Right renal pelvis (tissue), 4 donors: ENCODE measurements around the gene RHOBTB1. TPM values are rescaled to one million over a fixed set of nuclear protein-coding genes. Genes with fewer than 3 reads are reported as not detected.
"Not testable (repeated sequence)": the region's sequence is repeated elsewhere in the genome, so short reads cannot be mapped to it uniquely, and the experiment has no call there.

Source experiments
- DNase-seq, 4 donors: peaks; one replicate each; pipeline ENCODE4 v3.0.0-alpha.2; 2013; ENCODE audit warnings: low read depth in 4 of 4, low spot score in 3 of 4, missing footprints in 1 of 4
- polyA plus RNA-seq, 4 donors: library from polyadenylated mRNA; unstranded; fragments of 120-200 nt; gene quantifications; one replicate each; pipeline ENCODE4 v1.2.1, GENCODE V29; 2013; ENCODE audit not compliant: insufficient read length in 4 of 4

RHOBTB1 gene
- polyA plus RNA-seq, 4 donors = 69.5 to 88.3 (median 79.2) TPM

DNA sequence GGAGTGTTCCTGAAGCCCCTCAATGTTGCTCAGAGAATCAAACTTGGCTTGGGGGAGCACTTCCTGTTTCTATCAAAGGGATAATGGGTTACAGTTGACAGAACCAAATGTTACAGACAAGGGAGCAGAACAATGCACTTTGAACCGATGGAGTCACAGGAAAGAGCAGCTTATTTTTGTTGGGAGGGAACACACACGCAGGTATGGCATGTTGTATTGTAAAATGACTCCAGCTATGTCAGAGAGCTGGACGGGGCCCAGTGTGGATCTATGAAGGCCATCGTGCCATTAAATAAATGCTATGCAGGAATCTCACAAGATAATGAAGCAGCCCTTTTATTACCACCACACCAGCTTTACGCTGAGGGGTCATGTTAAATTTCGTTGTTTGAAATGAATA lies 35.1 kb downstream of the RHOBTB1 start:
- no peak for DNase-seq

- no peak for DNase-seq
Observed at GRCh38 chr10:60908031-60908430, 36.0 kb downstream of the RHOBTB1 start.

- DNase-seq = no peak
Observed at GRCh38 chr10:60907236-60907635, 36.7 kb downstream of the RHOBTB1 start.

DNA sequence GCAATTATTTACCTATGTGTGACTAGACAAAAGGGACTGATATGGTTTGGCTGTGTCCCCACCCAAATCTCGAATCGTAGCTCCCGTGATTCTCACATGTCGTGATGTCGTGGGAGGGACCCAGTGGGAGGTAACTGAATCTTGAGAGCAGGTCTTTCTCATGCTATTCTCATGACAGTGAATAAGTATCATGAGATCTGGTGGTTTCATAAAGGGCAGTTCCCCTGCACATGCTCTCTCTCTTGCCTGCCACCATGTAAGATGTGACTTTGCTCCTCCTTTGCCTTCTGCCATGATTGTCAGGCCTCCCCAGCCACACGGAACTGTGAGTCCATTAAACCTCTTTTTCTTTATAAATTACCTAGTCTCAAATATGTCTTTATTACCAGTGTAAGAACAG lies 37.2 kb downstream of the RHOBTB1 start:
- DNase-seq = not testable (repeated sequence)

DNA sequence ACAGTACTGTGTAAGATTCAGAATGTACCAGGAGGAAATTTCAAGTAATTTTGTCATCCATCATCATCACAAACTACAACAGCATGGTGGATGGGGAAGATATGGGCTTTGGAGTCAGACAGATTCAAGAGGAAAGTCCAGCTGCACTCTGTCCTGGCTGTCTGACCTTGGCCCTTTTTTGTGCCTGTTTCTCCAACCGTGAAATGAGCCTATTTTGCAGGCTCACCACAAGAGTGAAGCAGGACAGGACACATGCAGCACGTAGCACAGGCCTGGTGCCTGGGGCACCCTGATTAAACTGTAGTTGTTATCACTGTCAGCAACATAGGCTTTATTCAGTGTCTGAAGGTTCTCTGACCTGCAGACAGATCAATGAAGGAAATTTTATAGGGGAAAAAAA lies 37.6 kb downstream of the RHOBTB1 start:
- DNase-seq = no peak

DNA sequence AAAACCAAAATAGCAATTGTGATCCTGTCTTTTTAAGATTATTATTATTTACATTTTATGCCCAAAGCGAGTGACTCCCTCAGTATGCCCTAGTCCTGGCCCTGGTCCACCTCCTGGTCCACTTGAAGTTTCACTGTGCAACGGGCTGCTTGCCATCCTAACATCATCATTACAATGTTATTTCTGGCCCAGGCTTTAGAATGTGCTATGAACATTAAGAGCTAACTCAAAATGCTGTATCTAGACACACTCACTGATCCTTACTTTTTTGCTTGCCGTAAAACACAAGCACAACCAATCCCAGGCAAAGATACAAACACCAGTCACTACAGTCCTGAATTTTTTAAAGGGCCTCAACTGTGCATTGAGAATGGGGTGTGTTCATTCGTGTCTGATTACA lies 38.4 kb downstream of the RHOBTB1 start:
- DNase-seq = no peak

DNA sequence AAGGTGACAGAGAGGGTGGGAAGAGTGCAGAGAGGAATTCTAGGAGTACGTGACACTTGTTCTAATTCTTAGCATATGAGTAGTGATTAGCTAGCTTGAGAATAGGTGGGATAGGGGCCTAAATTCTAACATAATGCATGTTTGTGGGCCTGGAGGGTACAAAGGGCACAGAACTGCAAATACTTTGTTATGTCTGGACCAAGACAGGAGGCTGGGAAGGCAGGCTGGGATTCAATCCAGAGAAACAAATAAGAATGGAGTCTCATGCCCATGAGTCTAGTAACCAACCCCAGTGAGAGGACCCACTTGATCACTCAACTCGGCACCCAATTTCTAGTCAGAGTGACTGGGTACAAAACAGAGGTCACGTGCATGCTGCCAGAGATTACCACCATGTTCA lies 40.9 kb downstream of the RHOBTB1 start:
- no peak for DNase-seq

DNA sequence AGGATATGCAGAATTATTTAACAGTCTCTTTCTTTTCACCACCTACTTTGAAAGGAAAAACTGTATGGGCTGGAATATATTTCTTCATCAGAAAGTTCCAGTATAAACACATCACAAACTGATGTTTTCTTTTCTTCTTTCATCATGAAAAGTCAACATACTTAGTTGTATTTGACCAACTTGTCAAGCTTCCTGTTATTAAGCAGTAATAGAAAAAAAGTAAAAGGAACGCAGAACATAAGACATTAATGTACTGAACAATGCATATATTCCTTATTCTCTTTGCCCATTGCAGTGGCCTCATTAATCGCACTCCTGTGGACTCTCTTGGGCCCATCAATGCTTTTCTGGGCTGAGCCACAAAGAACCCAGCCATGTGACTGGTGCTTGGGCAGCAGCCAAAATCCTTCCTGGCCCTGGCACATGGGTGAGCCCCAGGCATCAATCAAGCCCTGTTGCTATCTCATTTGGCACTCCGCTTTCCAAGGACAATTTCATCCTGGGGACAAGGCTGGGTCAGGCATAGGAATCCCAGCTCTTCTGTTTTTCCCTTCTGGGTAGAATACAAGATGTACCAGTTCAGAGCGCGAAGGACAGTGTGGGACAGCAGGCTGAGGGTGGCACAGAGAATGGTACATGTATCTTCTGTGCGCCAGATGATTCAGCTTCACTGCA lies 42.3 kb downstream of the RHOBTB1 start:
- DNase-seq = no peak

GRCh38 chr10:60899266-60899665 lies 44.7 kb downstream of the RHOBTB1 start:
- no peak for DNase-seq

GRCh38 chr10:60898321-60898720 lies 45.7 kb downstream of the RHOBTB1 start:
- DNase-seq = no peak

DNA sequence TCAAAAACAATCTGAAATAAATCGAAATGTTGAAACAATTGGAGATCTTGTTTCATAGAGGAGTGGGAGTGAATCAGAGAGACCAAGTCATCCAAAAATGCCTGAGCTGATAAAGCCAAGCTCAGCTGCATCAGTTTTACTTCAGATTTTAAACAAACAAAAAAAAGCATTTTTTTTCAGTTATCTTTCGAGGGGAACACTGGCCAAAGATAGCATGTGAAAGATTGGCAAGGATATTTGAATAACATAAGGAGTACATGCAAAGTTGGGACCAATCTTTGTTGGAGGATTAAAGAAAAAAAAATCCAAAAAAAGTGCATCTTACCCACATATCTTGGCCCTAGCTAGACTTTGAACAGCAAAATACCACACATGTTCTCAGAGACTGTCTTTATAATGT lies 47.2 kb downstream of the RHOBTB1 start:
- no peak for DNase-seq

- no peak for DNase-seq
Observed at GRCh38 chr10:60896033-60896432, 48.0 kb downstream of the RHOBTB1 start.

DNA sequence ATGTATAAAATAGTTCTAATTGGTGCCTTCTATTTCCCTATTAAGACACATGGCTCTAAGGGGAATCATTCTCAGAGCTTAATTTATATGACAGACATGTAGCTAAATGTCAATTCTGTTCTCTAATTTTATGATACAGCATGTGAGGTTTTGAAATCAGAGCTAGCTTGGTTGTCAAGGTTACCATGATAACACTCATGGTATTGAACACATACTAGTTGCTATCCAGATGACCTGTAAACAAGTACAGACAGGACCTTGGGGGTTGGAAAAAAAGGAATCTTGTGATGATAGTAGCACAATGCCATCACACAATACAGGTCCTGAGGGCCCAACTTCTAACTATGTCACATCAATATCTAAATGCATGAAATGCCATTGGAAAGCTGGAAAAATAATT lies 49.2 kb downstream of the RHOBTB1 start:
- no peak for DNase-seq

- DNase-seq = no peak
Observed at GRCh38 chr10:60893231-60893630, 50.8 kb downstream of the RHOBTB1 start.

GRCh38 chr10:60892571-60892970 lies 51.4 kb downstream of the RHOBTB1 start:
- no peak for DNase-seq

DNA sequence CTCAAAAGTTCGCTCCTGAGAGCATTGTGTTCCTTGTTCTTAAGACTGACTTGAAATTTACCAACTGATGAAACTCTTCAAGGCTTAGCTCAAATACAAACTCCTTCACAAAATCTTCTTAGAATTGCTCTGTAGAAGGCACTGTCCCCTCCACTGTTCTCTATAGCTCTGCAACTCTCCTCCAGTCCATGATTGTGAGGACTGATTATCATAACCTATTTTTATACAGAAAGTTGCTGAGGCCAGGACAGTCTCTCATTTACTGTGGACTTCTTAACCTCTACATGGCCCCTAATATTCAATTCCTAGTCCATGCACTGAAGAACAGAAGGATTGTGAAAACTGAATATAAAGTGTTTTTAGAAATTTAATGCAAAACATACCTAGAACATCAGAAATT lies 53.2 kb downstream of the RHOBTB1 start:
- DNase-seq = no peak

DNA sequence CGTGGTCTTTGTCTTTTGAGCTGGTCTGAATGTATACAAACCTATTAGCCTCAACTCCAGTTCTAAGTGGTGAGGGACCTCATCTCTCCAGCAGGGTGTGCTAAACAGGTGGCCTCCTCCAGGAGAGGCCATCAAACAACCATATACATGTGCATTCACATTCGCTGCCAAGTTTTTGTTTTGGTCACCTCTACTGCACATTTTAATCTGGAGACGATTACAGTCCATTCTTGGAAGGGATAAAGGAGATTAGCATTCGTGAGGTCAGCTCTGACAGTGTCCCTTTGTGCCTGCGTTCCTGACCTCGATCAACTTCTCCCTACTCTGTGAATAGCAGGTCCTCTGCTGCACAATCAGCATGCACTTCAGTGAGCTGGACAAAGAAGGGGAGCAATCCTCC lies 60.8 kb downstream of the RHOBTB1 start:
- no peak for DNase-seq

DNA sequence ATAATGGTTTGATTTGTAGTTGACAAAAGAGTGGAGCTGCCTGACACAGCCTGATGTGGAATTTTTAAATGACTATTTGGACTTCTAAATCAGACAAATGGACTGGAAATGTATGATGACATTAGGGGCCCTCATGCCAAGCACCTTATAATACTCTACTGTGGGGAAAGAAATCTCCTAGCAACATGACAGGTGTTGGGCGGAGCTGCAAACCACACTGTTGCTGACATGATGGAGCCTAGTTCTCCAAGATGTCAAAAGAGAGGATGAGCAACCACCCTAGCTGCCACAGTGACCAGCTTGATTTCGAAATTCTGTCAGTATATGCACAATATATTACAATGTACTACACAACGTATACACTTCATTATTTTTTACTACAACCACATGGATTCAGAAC lies 65.8 kb downstream of the RHOBTB1 start:
- no peak for DNase-seq

DNA sequence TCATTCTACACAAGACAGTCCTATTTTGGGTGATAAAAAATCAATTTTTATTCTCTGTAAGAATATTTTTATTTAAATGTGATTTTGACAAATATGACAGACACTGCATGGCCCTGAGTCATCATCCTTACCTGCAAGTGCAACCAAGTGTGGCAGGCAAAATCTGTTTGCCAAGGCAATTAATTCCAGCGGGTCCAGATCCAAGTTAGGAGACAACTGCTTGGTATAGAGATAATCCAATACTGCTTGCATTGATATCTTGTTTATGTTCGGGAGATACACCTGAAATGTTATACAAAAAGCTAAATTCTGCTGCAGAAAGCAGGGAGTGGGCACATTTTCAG lies 66.2 kb downstream of the RHOBTB1 start:
- DNase-seq = no peak

DNA sequence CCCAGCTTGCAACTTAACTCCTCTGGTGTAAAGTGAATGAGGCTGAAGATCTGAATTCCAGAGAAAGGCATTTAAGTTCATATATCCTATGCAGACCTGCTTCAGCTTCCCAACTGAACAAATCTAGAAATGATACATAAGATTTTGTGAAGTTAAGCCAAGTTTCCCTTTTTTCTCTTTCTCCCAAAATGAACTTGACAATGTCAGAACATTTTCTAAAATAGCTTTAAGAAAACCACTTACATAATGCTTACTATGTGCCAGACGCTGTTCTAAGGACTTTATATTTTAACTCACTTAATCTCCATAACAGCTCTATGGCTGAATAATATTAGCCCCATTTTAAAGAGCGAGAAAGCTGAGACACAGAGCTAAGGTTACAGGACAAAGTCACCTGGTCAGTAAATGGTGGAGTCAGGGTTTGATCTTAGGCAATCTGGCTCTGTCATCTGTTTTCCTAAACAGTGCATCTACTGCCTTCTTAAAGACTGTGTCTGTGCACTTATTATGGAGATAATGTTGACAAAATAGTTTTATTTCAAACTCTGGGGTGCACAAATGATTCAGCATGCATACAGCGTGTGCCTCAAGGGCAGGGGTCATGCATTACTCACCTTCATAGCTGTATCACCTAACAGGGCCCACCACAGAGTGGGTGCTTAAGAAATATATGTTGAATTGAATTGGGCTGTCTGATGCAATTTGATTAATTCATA lies 66.8 kb downstream of the RHOBTB1 start:
- no peak for DNase-seq

- no peak for DNase-seq
Observed at GRCh38 chr10:60873758-60874157, 70.2 kb downstream of the RHOBTB1 start.

GRCh38 chr10:60872451-60872850 lies 71.5 kb downstream of the RHOBTB1 start:
- DNase-seq = no peak

GRCh38 chr10:60871215-60871614 lies 72.8 kb downstream of the RHOBTB1 start:
- no peak for DNase-seq
